Loucy (cell line): ENCODE results near the gene RHOG.

Source experiments
- H2AFZ ChIP-seq: fragments of 200-600 bp; sonication (generic); 2 replicates; pipeline ENCODE4 v1.6.0; 2016; ENCODE audit warnings: antibody characterized with exemption, mild to moderate bottlenecking, low read length, moderate library complexity
- H3F3A ChIP-seq: fragments of 200-600 bp; 2 replicates; pipeline ENCODE4 v1.6.0; 2016; ENCODE audit warnings: antibody characterized with exemption, low read depth, mild to moderate bottlenecking
- H3K27me3 ChIP-seq: fragments of 200-600 bp; sonication (generic); 2 replicates; pipeline ENCODE4 v1.6.1; 2014; ENCODE audit warnings: low read length, mild to moderate bottlenecking; ENCODE audit not compliant: insufficient read depth, poor library complexity, severe bottlenecking
- H3K36me3 ChIP-seq: fragments of 200-600 bp; sonication (generic); 2 replicates; pipeline ENCODE4 v1.6.1; 2016; ENCODE audit warnings: low read length; ENCODE audit not compliant: insufficient read depth
- H3K4me1 ChIP-seq: fragments of 200-600 bp; sonication (generic); 2 replicates; pipeline ENCODE4 v1.5.1; 2014; ENCODE audit warnings: low read length, mild to moderate bottlenecking; ENCODE audit not compliant: insufficient read depth, poor library complexity, severe bottlenecking
- H3K4me2 ChIP-seq: fragments of 200-600 bp; sonication (generic); 2 replicates; pipeline ENCODE4 v1.6.0; 2014; ENCODE audit warnings: antibody characterized with exemption, low read length, low read depth, mild to moderate bottlenecking; ENCODE audit not compliant: poor library complexity, severe bottlenecking
- H3K4me3 ChIP-seq: fragments of 200-600 bp; sonication (generic); 2 replicates; pipeline ENCODE4 v1.5.1; 2014; ENCODE audit warnings: low read length, mild to moderate bottlenecking, mixed read lengths; ENCODE audit not compliant: poor library complexity, severe bottlenecking
- H3K79me2 ChIP-seq: fragments of 200-600 bp; sonication (generic); 2 replicates; pipeline ENCODE4 v1.6.1; 2014; ENCODE audit warnings: low read length; ENCODE audit not compliant: insufficient read depth
- H3K9ac ChIP-seq: fragments of 200-600 bp; sonication (generic); 2 replicates; pipeline ENCODE4 v1.6.0; 2014; ENCODE audit warnings: mild to moderate bottlenecking, low read depth, low read length, moderate library complexity; ENCODE audit not compliant: poor library complexity, severe bottlenecking
- H3K9me2 ChIP-seq: fragments of 200-600 bp; sonication (generic); replicated peaks from 2 replicates; pipeline ENCODE4 v1.6.1; 2016; ENCODE audit warnings: low read depth, low read length, mixed read lengths
- H3K9me3 ChIP-seq: fragments of 200-600 bp; sonication (generic); 2 replicates; pipeline ENCODE4 v1.6.1; 2014; ENCODE audit warnings: mild to moderate bottlenecking, antibody characterized with exemption, low read length, low read depth; ENCODE audit not compliant: insufficient read depth
- H4K20me1 ChIP-seq: fragments of 200-600 bp; sonication (generic); 2 replicates; pipeline ENCODE4 v1.6.0; 2014; ENCODE audit warnings: antibody characterized with exemption, low read length, mild to moderate bottlenecking; ENCODE audit not compliant: insufficient read depth, poor library complexity, severe bottlenecking
- EZH2phosphoT487 ChIP-seq: fragments of 200-600 bp; IDR thresholded peaks from 2 replicates; pipeline ENCODE4 v1.6.1; 2018; ENCODE audit warnings: antibody characterized with exemption, mild to moderate bottlenecking, moderate library complexity, borderline replicate concordance
- TF ChIP-seq, protein P1 (sequence below): fragments of 200-600 bp; sonication (generic); conservative IDR thresholded peaks from 2 replicates; pipeline ENCODE4 v1.5.1; 2014; ENCODE audit warnings: mild to moderate bottlenecking, antibody characterized with exemption, low read length

The RHOG gene

DNA sequence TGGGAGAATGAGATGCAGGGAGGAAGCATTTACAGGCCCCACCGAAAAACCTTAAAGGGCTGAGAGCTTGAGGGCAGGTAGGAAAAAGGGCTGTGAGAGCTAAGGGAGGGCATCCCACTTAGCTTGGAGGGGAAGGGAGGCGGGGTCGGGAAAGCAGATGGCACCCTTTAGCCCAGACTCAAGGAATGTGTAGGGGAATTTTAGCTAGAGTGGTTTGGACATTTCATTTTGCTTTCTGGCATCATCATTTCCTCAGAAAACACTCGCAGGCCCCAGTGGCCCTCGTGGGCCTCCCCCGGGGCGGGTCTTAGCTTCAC, 13.9 kb upstream of the RHOG start:
- Histone ChIP-seq H3K9me2 (no peaks in the 10 kb centered on the region), H4K20me1 (peaks cover 19% of the 10 kb centered on the region), H3K4me3 (peak overlapping the region; percentile 87), H3F3A (peaks cover 6% of the 10 kb centered on the region; the same call in 1 of the 2 replicates), H3K27me3 (no peaks in the 10 kb centered on the region), H3K9me3 (no peaks in the 10 kb centered on the region), H3K4me2 (peak overlapping the region; percentile 86), H3K36me3 (no peaks in the 10 kb centered on the region), H3K4me1 (peaks cover 51% of the 10 kb centered on the region), H2AFZ (peak overlapping the region; percentile 86), H3K9ac (peak overlapping the region; percentile 80), H3K79me2 (peaks cover 41% of the 10 kb centered on the region)
- TF ChIP-seq, protein P1, sequence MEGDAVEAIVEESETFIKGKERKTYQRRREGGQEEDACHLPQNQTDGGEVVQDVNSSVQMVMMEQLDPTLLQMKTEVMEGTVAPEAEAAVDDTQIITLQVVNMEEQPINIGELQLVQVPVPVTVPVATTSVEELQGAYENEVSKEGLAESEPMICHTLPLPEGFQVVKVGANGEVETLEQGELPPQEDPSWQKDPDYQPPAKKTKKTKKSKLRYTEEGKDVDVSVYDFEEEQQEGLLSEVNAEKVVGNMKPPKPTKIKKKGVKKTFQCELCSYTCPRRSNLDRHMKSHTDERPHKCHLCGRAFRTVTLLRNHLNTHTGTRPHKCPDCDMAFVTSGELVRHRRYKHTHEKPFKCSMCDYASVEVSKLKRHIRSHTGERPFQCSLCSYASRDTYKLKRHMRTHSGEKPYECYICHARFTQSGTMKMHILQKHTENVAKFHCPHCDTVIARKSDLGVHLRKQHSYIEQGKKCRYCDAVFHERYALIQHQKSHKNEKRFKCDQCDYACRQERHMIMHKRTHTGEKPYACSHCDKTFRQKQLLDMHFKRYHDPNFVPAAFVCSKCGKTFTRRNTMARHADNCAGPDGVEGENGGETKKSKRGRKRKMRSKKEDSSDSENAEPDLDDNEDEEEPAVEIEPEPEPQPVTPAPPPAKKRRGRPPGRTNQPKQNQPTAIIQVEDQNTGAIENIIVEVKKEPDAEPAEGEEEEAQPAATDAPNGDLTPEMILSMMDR = no peak
- TF ChIP-seq EZH2phosphoT487 = no peak

DNA sequence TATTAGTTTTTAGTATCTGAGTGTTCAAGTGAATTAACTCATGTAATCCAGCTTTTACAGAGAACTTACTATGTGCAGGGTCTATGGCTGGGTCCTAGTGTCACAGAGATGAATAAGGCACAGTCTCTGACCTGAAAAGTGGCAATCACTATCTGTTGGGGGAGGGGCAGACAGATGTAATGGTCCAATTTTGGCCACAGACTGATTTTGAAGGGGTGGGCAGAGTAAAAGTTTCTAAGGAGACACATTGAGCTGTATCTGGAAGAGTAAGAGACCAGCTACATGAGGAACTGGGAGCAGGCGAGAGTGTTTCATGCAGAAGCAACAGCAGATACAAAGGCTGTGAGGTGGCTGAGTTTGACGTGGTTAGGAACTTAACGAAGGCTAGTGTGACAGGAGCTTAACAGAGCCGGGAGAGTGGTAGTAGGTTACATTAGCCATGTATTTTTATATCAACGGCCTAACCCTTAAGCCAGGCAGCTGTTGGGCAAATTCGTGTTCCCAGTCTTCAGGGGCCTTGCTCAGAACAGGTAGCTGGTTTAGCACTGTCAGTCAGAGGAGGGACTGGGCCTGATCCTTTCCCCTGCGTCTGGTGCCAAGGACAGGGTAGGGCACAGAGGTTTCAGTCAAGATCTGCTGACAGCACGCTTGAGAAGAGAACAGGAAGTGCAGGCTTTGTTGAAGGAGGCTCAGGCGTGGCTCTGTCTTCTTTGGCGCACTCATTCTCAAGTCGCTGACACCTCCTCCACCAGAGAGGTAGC, 13.3 kb upstream of the RHOG start:
- Histone ChIP-seq H3K79me2 (peaks cover 35% of the 10 kb centered on the region), H2AFZ (peak overlapping the region; percentile 86), H3K9ac (peak overlapping the region; percentile 80), H3K4me2 (peak overlapping the region; percentile 86), H4K20me1 (peaks cover 18% of the 10 kb centered on the region), H3F3A (peaks cover 6% of the 10 kb centered on the region; the same call in 1 of the 2 replicates), H3K9me3 (no peaks in the 10 kb centered on the region), H3K36me3 (no peaks in the 10 kb centered on the region), H3K27me3 (no peaks in the 10 kb centered on the region), H3K4me3 (peak overlapping the region; percentile 87), H3K4me1 (peaks cover 46% of the 10 kb centered on the region), H3K9me2 (no peaks in the 10 kb centered on the region)
- TF ChIP-seq, protein P1 = no peak
- TF ChIP-seq EZH2phosphoT487 = no peak

DNA sequence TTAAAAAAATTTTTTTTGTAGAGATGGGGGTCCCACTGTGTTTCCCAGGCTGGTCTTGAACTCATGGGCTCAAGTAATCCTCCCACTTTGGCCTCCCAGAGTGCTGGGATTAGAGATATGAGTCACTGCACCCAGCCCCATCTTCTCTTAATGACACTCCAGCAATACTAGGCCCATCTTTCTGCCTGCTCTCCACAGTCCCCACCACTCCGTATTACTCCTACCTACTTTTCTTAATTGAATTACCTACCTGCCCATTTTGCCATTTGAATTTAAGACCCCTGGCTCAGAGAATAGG, 12.7 kb upstream of the RHOG start:
- H2AFZ ChIP-seq = peak overlapping the region; percentile 86; the same call in 1 of the 2 replicates
- peak overlapping the region; percentile 86 for H3K4me2 ChIP-seq
- peaks cover 6% of the 10 kb centered on the region; the same call in 1 of the 2 replicates for H3F3A ChIP-seq
- H3K9ac ChIP-seq = peak overlapping the region; percentile 80
- H3K79me2 ChIP-seq = peaks cover 29% of the 10 kb centered on the region
- no peaks in the 10 kb centered on the region for H3K9me2 ChIP-seq
- no peaks in the 10 kb centered on the region for H3K27me3 ChIP-seq
- peak overlapping the region; percentile 87 for H3K4me3 ChIP-seq
- H3K36me3 ChIP-seq = no peaks in the 10 kb centered on the region
- TF ChIP-seq, protein P1 = no peak
- no peak for TF ChIP-seq EZH2phosphoT487
- no peaks in the 10 kb centered on the region for H3K9me3 ChIP-seq
- peaks cover 18% of the 10 kb centered on the region for H4K20me1 ChIP-seq
- peaks cover 40% of the 10 kb centered on the region for H3K4me1 ChIP-seq
